GM06990 (cell line): ENCODE results near the gene FAM229A.

Source experiments
- DNase-seq: peaks from one replicate; pipeline ENCODE4 v3.0.0-alpha.2; 2011; ENCODE audit not compliant: insufficient read length; ENCODE audit errors: extremely low read depth
- H3K27me3 ChIP-seq: replicated peaks from 2 replicates; pipeline ENCODE4 v1.6.0; 2011; ENCODE audit warnings: low read length; ENCODE audit not compliant: control insufficient read depth, insufficient read depth
- H3K36me3 ChIP-seq: 2 replicates; pipeline ENCODE4 v1.5.1; 2011; ENCODE audit warnings: low read length; ENCODE audit not compliant: control insufficient read depth, insufficient read depth
- H3K4me3 ChIP-seq: replicated peaks from 2 replicates; pipeline ENCODE4 v1.5.1; 2011; ENCODE audit warnings: low read depth, mild to moderate bottlenecking, control low read depth, low read length
- CTCF ChIP-seq: IDR thresholded peaks from 2 replicates; pipeline ENCODE4 v1.5.1; 2011; ENCODE audit warnings: low read length, control low read depth, mild to moderate bottlenecking, inconsistent platforms; ENCODE audit not compliant: insufficient read depth, poor library complexity, severe bottlenecking

The FAM229A gene

GRCh38 chr1:32350785-32351398 is 11.4 kb downstream of the FAM229A start:
- no peak for DNase-seq
- Histone ChIP-seq H3K27me3 (no peaks in the 10 kb centered on the region), H3K36me3 (no peaks in the 10 kb centered on the region; the same call in 1 of the 2 replicates), H3K4me3 (peak overlapping the region; percentile 74)
- peak; percentile 75 for TF ChIP-seq CTCF

DNA sequence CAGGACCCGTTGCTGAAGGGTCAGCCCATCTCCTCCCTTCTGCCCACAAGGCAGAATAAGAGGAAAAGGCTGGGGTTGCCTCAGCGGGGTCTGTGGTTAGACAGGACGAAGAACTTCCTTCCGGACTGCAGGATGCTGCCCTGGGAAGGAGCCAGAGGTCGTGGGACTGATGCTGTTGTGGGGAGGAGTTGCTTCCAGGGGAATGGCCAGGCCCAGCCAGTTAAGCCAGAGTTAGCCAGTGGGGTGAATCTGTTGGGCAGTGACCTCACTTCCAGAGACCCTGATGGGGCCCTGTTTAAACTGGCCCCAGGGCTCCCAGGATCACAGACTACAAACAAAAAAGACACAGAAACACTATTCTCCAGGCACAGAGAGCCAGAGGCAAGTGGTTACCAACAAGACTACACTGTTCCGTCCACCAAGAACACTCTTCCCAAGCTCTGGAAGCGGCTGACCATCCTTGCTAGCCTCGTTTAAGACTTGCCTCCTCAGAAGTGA is 13.0 kb downstream of the FAM229A start:
- no peak for DNase-seq

GRCh38 chr1:32346532-32347157 is 15.6 kb downstream of the FAM229A start:
- no peak for TF ChIP-seq CTCF
- Histone ChIP-seq H3K36me3 (no peaks in the 10 kb centered on the region), H3K27me3 (no peaks in the 10 kb centered on the region), H3K4me3 (no peak overlapping the region)
- no peak for DNase-seq

More for the DNA sequence above, 13.0 kb downstream of the FAM229A start:
- Histone ChIP-seq H3K36me3 (no peaks in the 10 kb centered on the region; the same call in 1 of the 2 replicates), H3K4me3 (no peak overlapping the region), H3K27me3 (no peaks in the 10 kb centered on the region)
- TF ChIP-seq CTCF, result no peak

GRCh38 chr1:32345289-32345827 is 16.9 kb downstream of the FAM229A start:
- Histone ChIP-seq H3K36me3 (no peaks in the 10 kb centered on the region), H3K4me3 (no peak overlapping the region), H3K27me3 (no peaks in the 10 kb centered on the region)
- no peak for DNase-seq
- TF ChIP-seq CTCF, result no peak

DNA sequence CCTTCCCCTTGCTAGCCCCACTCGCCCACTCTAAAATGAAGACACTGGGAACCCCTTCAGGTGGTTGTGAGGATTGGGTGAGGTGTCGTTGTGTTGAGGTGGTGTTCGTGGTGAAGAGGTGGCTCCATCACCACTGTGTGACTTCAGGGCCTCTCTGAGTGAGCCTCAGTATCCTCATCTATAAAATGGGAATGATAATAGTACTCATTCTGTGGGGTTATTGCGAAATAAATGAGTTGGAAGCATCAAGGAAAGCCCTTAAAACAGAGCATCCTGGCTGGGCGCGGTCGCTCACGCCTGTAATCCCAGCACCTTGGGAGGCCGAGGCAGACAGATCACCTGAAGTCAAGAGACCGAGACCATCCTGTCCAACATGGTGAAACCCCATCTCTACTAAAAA is 19.6 kb downstream of the FAM229A start:
- TF ChIP-seq CTCF, result no peak
- no peaks in the 10 kb centered on the region for H3K27me3 ChIP-seq
- no peak overlapping the region for H3K4me3 ChIP-seq
- DNase-seq, result no peak
- no peaks in the 10 kb centered on the region for H3K36me3 ChIP-seq
